Testis (tissue), 3 donors: Measurements from ENCODE around the gene APC2. TPM values are rescaled to one million over a fixed set of nuclear protein-coding genes. Genes with fewer than 3 reads are reported as not detected.

Experiments
- DNase-seq: peaks from one replicate; pipeline ENCODE4 v3.0.0-alpha.2; 2019
- H3K27ac ChIP-seq, 2 donors: fragments of 200-600 bp; sonication (generic); one replicate each; pipeline ENCODE4 v1.5.1; 2019
- H3K27me3 ChIP-seq: fragments of 200-600 bp; sonication (generic); one replicate; pipeline ENCODE4 v1.5.1; 2019
- H3K36me3 ChIP-seq: fragments of 200-600 bp; sonication (generic); one replicate; pipeline ENCODE4 v1.5.1; 2017; ENCODE audit warnings: low read depth; ENCODE audit errors: missing control alignments
- H3K4me1 ChIP-seq: fragments of 200-600 bp; sonication (generic); one replicate; pipeline ENCODE4 v1.5.1; 2019
- H3K4me3 ChIP-seq, 2 donors: fragments of 200-600 bp; sonication (generic); one replicate each; pipeline ENCODE4 v1.5.1; 2017 to 2019
- H3K9me3 ChIP-seq: fragments of 200-600 bp; sonication (generic); one replicate; pipeline ENCODE4 v1.5.1; 2017
- CTCF ChIP-seq, 3 experiments: fragments of 450-650 bp in 2 of 3; fragments of 200-600 bp in 1 of 3; sonication (generic) in 1 of 3; IDR thresholded peaks; one replicate each; pipeline ENCODE4 v1.5.1; 2016 to 2019; ENCODE audit warnings: antibody characterized with exemption in 3 of 3, mild to moderate bottlenecking in 2 of 3, moderate library complexity in 1 of 3
- POLR2A ChIP-seq: fragments of 450-650 bp; IDR thresholded peaks from one replicate; pipeline ENCODE4 v1.6.1; 2017; ENCODE audit warnings: antibody characterized with exemption, mild to moderate bottlenecking, moderate library complexity
- WGBS, 2 donors: methylation state at CpG; one replicate each; pipeline ENCODE4 v1.1.5; 2018; 5-methylcytosine and 5-hydroxymethylcytosine counted together
- intact Hi-C: fragments of 100-400 bp; cut with DNase I; formaldehyde crosslinking; loops from one replicate; pipeline ENCODE4 v1.15.1; 2023; ENCODE audit warnings: low total_unique reads
- polyA plus RNA-seq: library from polyadenylated mRNA; stranded (reverse); fragments of 350-450 nt; fragmentation: Illumina TruSeq; extraction: RNeasy Lipid Tissue Mini Kit (QIAGEN cat#74804); gene quantifications from one replicate; pipeline ENCODE4 v1.2.3, GENCODE V29; 2014; ENCODE audit warnings: low read depth, low replicate concordance; ENCODE audit not compliant: insufficient read depth
- total RNA-seq, 2 donors: library from RNA; depleted of rRNA; stranded (reverse); fragments of >200 nt; gene quantifications; one replicate each; pipeline ENCODE4 v1.2.3, GENCODE V29; 2016

APC2 gene
- total and polyA plus RNA-seq, 3 donors from 2014 or later, result 2.8 to 5.9 (median 4.6) TPM

GRCh38 chr19:1494115-1494815, 44.3 kb downstream of the APC2 start:
- Histone ChIP-seq H3K27me3 (no peaks in the 10 kb centered on the region), H3K27ac (no peak overlapping the region), H3K9me3 (no peaks in the 10 kb centered on the region), H3K4me3 (no peak overlapping the region), H3K36me3 (no peaks in the 10 kb centered on the region), H3K4me1 (peaks cover 40% of the 10 kb centered on the region)
- intact Hi-C loops, result no loop called here
- DNase-seq, result peak; percentile 85
- 57 to 65% methylated on average over 9 to 15 of the region's 15 CpGs for WGBS, 2 donors
- TF ChIP-seq POLR2A, result no peak
- no peak for TF ChIP-seq CTCF (IDR thresholded peaks at IDR 0.05)

GRCh38 chr19:1495051-1495798, 45.3 kb downstream of the APC2 start:
- TF ChIP-seq CTCF (IDR thresholded peaks at IDR 0.05) (no peak), POLR2A (no peak)
- H3K27me3 ChIP-seq, result no peaks in the 10 kb centered on the region
- no peak for DNase-seq
- no peak overlapping the region for H3K4me3 ChIP-seq
- no peaks in the 10 kb centered on the region for H3K36me3 ChIP-seq
- H3K4me1 ChIP-seq, result peaks cover 40% of the 10 kb centered on the region
- 69 to 74% methylated on average over 27 to 34 of the region's 37 CpGs for WGBS, 2 donors
- H3K27ac ChIP-seq, result no peak overlapping the region
- intact Hi-C loops, result no loop called here
- H3K9me3 ChIP-seq, result no peaks in the 10 kb centered on the region

- no peaks in the 10 kb centered on the region for H3K36me3 ChIP-seq
- intact Hi-C loops, result no loop called here
- DNase-seq, result no peak
- 85 to 91% methylated on average over 36 to 40 of the region's 40 CpGs for WGBS, 2 donors
- no peaks in the 10 kb centered on the region for H3K9me3 ChIP-seq
- TF ChIP-seq POLR2A (no peak), CTCF (IDR thresholded peaks at IDR 0.05) (no peak)
- peaks cover 40% of the 10 kb centered on the region for H3K4me1 ChIP-seq
- no peak overlapping the region for H3K4me3 ChIP-seq
- no peak overlapping the region for H3K27ac ChIP-seq
- H3K27me3 ChIP-seq, result no peaks in the 10 kb centered on the region
These were observed 46.1 kb downstream of the APC2 start for GRCh38 chr19:1495799-1496713.

GRCh38 chr19:1496714-1497577, 47.0 kb downstream of the APC2 start:
- H3K36me3 ChIP-seq, result no peaks in the 10 kb centered on the region
- no peak for TF ChIP-seq CTCF (IDR thresholded peaks at IDR 0.05)
- no peak for TF ChIP-seq POLR2A
- peak; percentile 52 for DNase-seq
- no peaks in the 10 kb centered on the region for H3K9me3 ChIP-seq
- peaks cover 37% of the 10 kb centered on the region for H3K4me1 ChIP-seq
- H3K27me3 ChIP-seq, result no peaks in the 10 kb centered on the region
- intact Hi-C loops, result no loop called here
- no peak overlapping the region for H3K27ac ChIP-seq
- WGBS, 2 donors, result 72 to 76% methylated on average over 24 to 32 of the region's 39 CpGs
- no peak overlapping the region for H3K4me3 ChIP-seq
